Umbilical cord (tissue), 2 donors: ENCODE data around the gene AOAH. TPM values are rescaled to one million over a fixed set of nuclear protein-coding genes. Genes with fewer than 3 reads are reported as not detected.
"Not testable (repeated sequence)": the region's sequence is repeated elsewhere in the genome, so short reads cannot be mapped to it uniquely, and the experiment has no call there.

Source experiments
- DNase-seq: peaks from one replicate; pipeline ENCODE4 v3.0.0-alpha.2; 2015; ENCODE audit warnings: low spot score
- total RNA-seq: library from RNA; depleted of rRNA; stranded (reverse); fragments of >200 nt; gene quantifications from one replicate; pipeline ENCODE4 v1.2.3, GENCODE V29; 2014; ENCODE audit warnings: low replicate concordance; ENCODE audit not compliant: insufficient read depth

Gene AOAH
- total RNA-seq, 1 donor from 2014 or later, result 2.6 TPM

GRCh38 chr7:36473454-36474282, 250.6 kb downstream of the AOAH start:
- DNase-seq, result peak; percentile 17

- no peak for DNase-seq
These were observed 252.1 kb downstream of the AOAH start for GRCh38 chr7:36472141-36472729.

GRCh38 chr7:36469236-36469635, 255.1 kb downstream of the AOAH start:
- DNase-seq, result no peak

GRCh38 chr7:36468370-36469101, 255.8 kb downstream of the AOAH start:
- DNase-seq, result no peak

GRCh38 chr7:36466001-36466400, 258.3 kb downstream of the AOAH start:
- DNase-seq, result not testable (repeated sequence)

DNA sequence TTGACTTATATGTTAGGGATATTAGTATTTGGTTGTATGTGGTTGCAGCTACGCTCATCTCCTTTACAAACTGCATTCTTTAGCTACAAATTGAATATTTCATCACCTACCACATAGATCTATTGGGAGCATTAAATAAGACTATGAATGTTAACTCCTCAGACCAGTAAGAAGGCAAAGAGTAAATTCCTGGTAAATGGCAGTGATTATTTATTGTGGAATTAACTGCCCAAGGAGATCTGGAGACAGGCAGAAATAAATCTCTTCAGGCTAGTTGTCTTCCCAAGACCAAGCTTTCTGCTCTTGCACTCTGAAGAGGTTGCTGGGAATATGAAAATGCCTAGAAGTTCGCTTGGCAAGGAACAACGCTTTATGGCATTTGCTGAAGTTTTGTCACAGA, 260.0 kb downstream of the AOAH start:
- DNase-seq, result no peak
